Liver (tissue), 3 donors: ENCODE data around the gene PHF3.

Source experiments
- ATF3 ChIP-seq: IDR thresholded peaks from 2 replicates; pipeline ENCODE4 v1.6.1; 2016; ENCODE audit warnings: antibody characterized with exemption
- CTCF ChIP-seq: fragments of 150-350 bp; IDR thresholded peaks from 2 replicates; pipeline ENCODE4 v1.5.1; 2017; ENCODE audit warnings: improper control_type of control experiment, low read depth, low read length; ENCODE audit not compliant: missing input control
- EGR1 ChIP-seq, 2 donors: IDR thresholded peaks; 2 replicates each; pipeline ENCODE4 v1.6.1; 2016 to 2018; ENCODE audit warnings: antibody characterized with exemption in 2 of 2, low read depth in 2 of 2
- FOXA1 ChIP-seq: IDR thresholded peaks from 2 replicates; pipeline ENCODE4 v1.6.1; 2016; ENCODE audit warnings: antibody characterized with exemption
- GABPA ChIP-seq, 2 donors: IDR thresholded peaks in 1 of 2; conservative IDR thresholded peaks in 1 of 2; 2 replicates each; pipeline ENCODE4 v1.6.1; 2016; ENCODE audit warnings: antibody characterized with exemption in 2 of 2, mild to moderate bottlenecking in 1 of 2, moderate library complexity in 1 of 2
- HNF4G ChIP-seq: IDR thresholded peaks from 2 replicates; pipeline ENCODE4 v1.6.1; 2016; ENCODE audit warnings: antibody characterized with exemption
- JUND ChIP-seq, 2 donors: IDR thresholded peaks; 2 replicates each; pipeline ENCODE4 v1.6.1; 2016; ENCODE audit warnings: antibody characterized with exemption in 2 of 2
- RAD21 ChIP-seq, 2 donors: IDR thresholded peaks; 2 replicates each; pipeline ENCODE4 v1.6.1; 2016; ENCODE audit warnings: antibody characterized with exemption in 2 of 2, mild to moderate bottlenecking in 2 of 2
- REST ChIP-seq: IDR thresholded peaks from 2 replicates; pipeline ENCODE4 v1.6.1; 2016; ENCODE audit warnings: antibody characterized with exemption, mild to moderate bottlenecking
- SP1 ChIP-seq: IDR thresholded peaks from 2 replicates; pipeline ENCODE4 v1.6.1; 2018; ENCODE audit warnings: antibody characterized with exemption, mild to moderate bottlenecking
- TAF1 ChIP-seq: conservative IDR thresholded peaks from 2 replicates; pipeline ENCODE4 v1.6.1; 2016; ENCODE audit warnings: antibody characterized with exemption, mild to moderate bottlenecking
- YY1 ChIP-seq: IDR thresholded peaks from 2 replicates; pipeline ENCODE4 v1.6.1; 2016; ENCODE audit warnings: antibody characterized with exemption, mild to moderate bottlenecking
- TF ChIP-seq, protein P1 (sequence below): IDR thresholded peaks from 2 replicates; pipeline ENCODE4 v1.6.1; 2016; ENCODE audit warnings: antibody characterized with exemption
- TF ChIP-seq, protein P2 (sequence below): IDR thresholded peaks from 2 replicates; pipeline ENCODE4 v1.6.1; 2016; ENCODE audit warnings: antibody characterized with exemption
- donor health status: healthy.
- donor health status: healthy.

DNA sequence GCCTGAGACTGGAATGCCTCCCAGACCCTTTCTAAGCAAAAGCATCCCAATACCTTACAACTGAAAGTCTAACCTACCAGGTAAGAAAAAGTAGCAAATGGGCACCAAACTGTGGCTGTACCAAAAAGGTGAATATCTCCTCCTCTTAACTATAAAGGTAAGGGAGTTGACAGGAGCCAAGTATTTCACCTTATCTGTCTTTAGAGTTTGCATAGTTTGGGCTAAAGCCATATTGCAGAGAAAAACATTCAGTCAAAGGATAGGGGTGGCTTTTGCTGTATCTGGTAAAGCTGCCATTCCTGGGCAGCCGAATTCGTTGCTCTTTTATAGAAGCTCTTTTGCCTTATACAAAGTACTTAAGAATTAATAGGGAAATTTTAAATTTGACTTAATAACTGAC is 38.1 kb downstream of the PHF3 start:
- TF ChIP-seq CTCF (no peak), EGR1 (IDR thresholded peaks at IDR 0.05; ENCODE audit: low read depth in 2 of 2) (no peak), TAF1 (no peak), ATF3 (no peak), JUND (IDR thresholded peaks at IDR 0.05) (no peak), SP1 (no peak), REST (no peak), RAD21 (IDR thresholded peaks at IDR 0.05) (no peak), YY1 (no peak), GABPA (IDR thresholded peaks at IDR 0.05 in 1 of 2, conservative IDR thresholded peaks at IDR 0.05 in 1 of 2) (no peak), FOXA1 (no peak), HNF4G (no peak)
- TF ChIP-seq, protein P1, sequence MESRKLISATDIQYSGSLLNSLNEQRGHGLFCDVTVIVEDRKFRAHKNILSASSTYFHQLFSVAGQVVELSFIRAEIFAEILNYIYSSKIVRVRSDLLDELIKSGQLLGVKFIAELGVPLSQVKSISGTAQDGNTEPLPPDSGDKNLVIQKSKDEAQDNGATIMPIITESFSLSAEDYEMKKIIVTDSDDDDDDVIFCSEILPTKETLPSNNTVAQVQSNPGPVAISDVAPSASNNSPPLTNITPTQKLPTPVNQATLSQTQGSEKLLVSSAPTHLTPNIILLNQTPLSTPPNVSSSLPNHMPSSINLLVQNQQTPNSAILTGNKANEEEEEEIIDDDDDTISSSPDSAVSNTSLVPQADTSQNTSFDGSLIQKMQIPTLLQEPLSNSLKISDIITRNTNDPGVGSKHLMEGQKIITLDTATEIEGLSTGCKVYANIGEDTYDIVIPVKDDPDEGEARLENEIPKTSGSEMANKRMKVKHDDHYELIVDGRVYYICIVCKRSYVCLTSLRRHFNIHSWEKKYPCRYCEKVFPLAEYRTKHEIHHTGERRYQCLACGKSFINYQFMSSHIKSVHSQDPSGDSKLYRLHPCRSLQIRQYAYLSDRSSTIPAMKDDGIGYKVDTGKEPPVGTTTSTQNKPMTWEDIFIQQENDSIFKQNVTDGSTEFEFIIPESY, result no peak
- TF ChIP-seq, protein P2, sequence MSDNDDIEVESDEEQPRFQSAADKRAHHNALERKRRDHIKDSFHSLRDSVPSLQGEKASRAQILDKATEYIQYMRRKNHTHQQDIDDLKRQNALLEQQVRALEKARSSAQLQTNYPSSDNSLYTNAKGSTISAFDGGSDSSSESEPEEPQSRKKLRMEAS, result no peak
